ENCODE results near the gene GTPBP4. TPM values are rescaled to one million over a fixed set of nuclear protein-coding genes. Genes with fewer than 3 reads are reported as not detected.
A peak's percentile ranks its signal among the peaks of the same experiment; 100 is the strongest.

Gene GTPBP4
- total and polyA plus RNA-seq, 2 of the 13 experiments (the other 11 are each of a cell fraction or from before 2014, with no cell fraction given), result 24.1 to 85.5 TPM

- CTCF ChIA-PET (ENCODE audit: low intra/inter-chr PET ratio, low total read pairs), result no interaction called here
- no peaks in the 10 kb centered on the region for H3K27me3 ChIP-seq (ENCODE audit: control insufficient read depth in 1 of 2, insufficient read depth in 2 of 2, low read length in 2 of 2)
- no peak overlapping the region for H3K4me2 ChIP-seq (ENCODE audit: low read depth, low read length)
- H3K4me1 ChIP-seq (ENCODE audit: insufficient read depth, low read length), result no peaks in the 10 kb centered on the region; the same call in 1 of the 2 replicates
- H3K36me3 ChIP-seq (replicated peaks in 1 of 2; ENCODE audit: control insufficient read depth in 1 of 2, insufficient read depth in 2 of 2, low read length in 2 of 2), result peaks cover 40 to 96% of the 10 kb centered on the region in 2 experiments
- intact Hi-C loops (cut with micrococcal nuclease; ENCODE audit: unreplicated experiment) (no loop called here), in situ Hi-C loops (cut with HindIII; ENCODE audit: extremely low pct_ligation_motif_present, low pct_unique_long_range_greater_than_20kb) (no loop called here)
- DNase-seq (ENCODE audit: low spot score) (no peak), FAIRE-seq (no peak), ATAC-seq (no peak)
- BruUV-seq (replicated peaks), result no TSS peak
- TF ChIP-seq ETS1 (CRISPR knock-in tag; IDR thresholded peaks at IDR 0.05) (no peak), TSC22D2 (CRISPR knock-in tag; IDR thresholded peaks at IDR 0.05; ENCODE audit: borderline replicate concordance) (no peak), ZBTB3 (CRISPR knock-in tag; IDR thresholded peaks at IDR 0.05; ENCODE audit: borderline replicate concordance, low read depth) (no peak)
- H3K4me3 ChIP-seq (replicated peaks in 1 of 3; ENCODE audit: insufficient read depth in 1 of 3, low read depth in 2 of 3, low read length in 3 of 3), result no peak overlapping the region
- WGBS (ENCODE audit: low lambda C conversion rate), result 99% methylated on average over 5 of the region's 9 CpGs
- H3K79me2 ChIP-seq (ENCODE audit: insufficient read depth, low read length), result peaks cover 16% of the 10 kb centered on the region
- POLR2A ChIA-PET, result no interaction called here
- no peaks in the 10 kb centered on the region for H4K20me1 ChIP-seq (ENCODE audit: insufficient read depth, low read length)
- H3K9ac ChIP-seq (ENCODE audit: insufficient read depth, low read depth, low read length), result no peak overlapping the region
- no peaks in the 10 kb centered on the region; the same call in 1 of the 2 replicates for H3K9me3 ChIP-seq (ENCODE audit: low read length)
- no peak overlapping the region for H2AFZ ChIP-seq (ENCODE audit: low read length)
- H3K27ac ChIP-seq (ENCODE audit: extremely low read length, insufficient read depth, low read length), result no peak overlapping the region
These were observed 18.3 kb downstream of the GTPBP4 start for GRCh38 chr10:1006573-1006972.

- Histone ChIP-seq H3K4me1 (ENCODE audit: insufficient read depth, low read length) (no peaks in the 10 kb centered on the region; the same call in 1 of the 2 replicates), H3K9ac (ENCODE audit: insufficient read depth, low read depth, low read length) (no peak overlapping the region), H3K4me3 (replicated peaks in 1 of 3; ENCODE audit: insufficient read depth in 1 of 3, low read depth in 2 of 3, low read length in 3 of 3) (no peak overlapping the region), H3K27ac (ENCODE audit: extremely low read length, insufficient read depth, low read length) (no peak overlapping the region), H3K4me2 (ENCODE audit: low read depth, low read length) (no peak overlapping the region), H2AFZ (ENCODE audit: low read length) (no peak overlapping the region), H3K79me2 (ENCODE audit: insufficient read depth, low read length) (peaks cover 10% of the 10 kb centered on the region), H4K20me1 (ENCODE audit: insufficient read depth, low read length) (no peaks in the 10 kb centered on the region; the same call in 1 of the 2 replicates), H3K9me3 (ENCODE audit: low read length) (no peaks in the 10 kb centered on the region), H3K36me3 (replicated peaks in 1 of 2; ENCODE audit: control insufficient read depth in 1 of 2, insufficient read depth in 2 of 2, low read length in 2 of 2) (peaks cover 42 to 96% of the 10 kb centered on the region in 2 experiments), H3K27me3 (ENCODE audit: control insufficient read depth in 1 of 2, insufficient read depth in 2 of 2, low read length in 2 of 2) (no peaks in the 10 kb centered on the region)
- ChIA-PET POLR2A (no interaction called here), CTCF (ENCODE audit: low intra/inter-chr PET ratio, low total read pairs) (no interaction called here)
- intact Hi-C loops (cut with micrococcal nuclease; ENCODE audit: unreplicated experiment) (no loop called here), in situ Hi-C loops (cut with HindIII; ENCODE audit: extremely low pct_ligation_motif_present, low pct_unique_long_range_greater_than_20kb) (no loop called here)
- FAIRE-seq, result no peak
- TF ChIP-seq RBM22 (optimal IDR thresholded peaks at IDR 0.05; ENCODE audit: low read length) (peak; percentile 26), ZC3H4 (CRISPR knock-in tag; IDR thresholded peaks at IDR 0.05; ENCODE audit: borderline replicate concordance) (no peak), ZFP36L2 (CRISPR knock-in tag; IDR thresholded peaks at IDR 0.05) (no peak), SCMH1 (CRISPR knock-in tag; IDR thresholded peaks at IDR 0.05; ENCODE audit: borderline replicate concordance) (no peak), PRDM10 (CRISPR knock-in tag; IDR thresholded peaks at IDR 0.05; ENCODE audit: low read depth) (no peak), ATF1 (CRISPR knock-in tag; IDR thresholded peaks at IDR 0.05) (no peak)
- 94% methylated on average over 10 of the region's 10 CpGs for WGBS (ENCODE audit: low lambda C conversion rate)
- no TSS peak for BruUV-seq (replicated peaks)
- DNase-seq (ENCODE audit: low spot score), result no peak
- no peak for ATAC-seq
These were observed 19.3 kb downstream of the GTPBP4 start for GRCh38 chr10:1007583-1007982.

All from HepG2 (cell line).